ENCODE data around the gene SH2B3.

- TF ChIP-seq CTCF (IDR thresholded peaks at IDR 0.05; ENCODE audit: low read depth, low read length, poor library complexity, severe bottlenecking) (no peak), EZH2phosphoT487 (IDR thresholded peaks at IDR 0.05; ENCODE audit: borderline replicate concordance, low read length) (no peak)
Observed at GRCh38 chr12:111462210-111462769, 56.6 kb downstream of the SH2B3 start.

Data from DOHH2 (cell line).